ENCODE measurements around the gene CACNA1C. TPM values are rescaled to one million over a fixed set of nuclear protein-coding genes. Genes with fewer than 3 reads are reported as not detected.

Gene CACNA1C
- total RNA-seq, 1 experiment from 2014 or later, result 1.1 TPM

DNA sequence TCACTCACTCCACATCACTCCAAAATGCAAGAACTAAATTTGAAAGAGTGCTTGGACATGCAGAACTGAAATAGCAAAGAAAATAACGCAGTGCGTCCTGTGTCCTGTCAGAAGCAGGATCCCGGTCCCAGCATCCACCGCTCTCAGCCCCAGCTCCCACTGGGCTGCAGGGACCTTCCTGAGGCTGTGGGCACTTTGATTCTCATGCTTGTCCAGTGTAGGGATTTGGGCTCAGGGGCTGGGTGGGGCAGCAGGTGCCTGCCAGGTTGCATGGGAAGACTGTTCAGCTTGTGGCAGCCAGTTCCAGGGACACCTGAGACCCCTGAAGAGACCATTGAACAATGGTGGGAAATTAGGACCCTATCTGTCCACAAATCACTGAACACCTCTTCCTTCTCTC lies 602.0 kb downstream of the CACNA1C start:
- TF ChIP-seq, protein P1, sequence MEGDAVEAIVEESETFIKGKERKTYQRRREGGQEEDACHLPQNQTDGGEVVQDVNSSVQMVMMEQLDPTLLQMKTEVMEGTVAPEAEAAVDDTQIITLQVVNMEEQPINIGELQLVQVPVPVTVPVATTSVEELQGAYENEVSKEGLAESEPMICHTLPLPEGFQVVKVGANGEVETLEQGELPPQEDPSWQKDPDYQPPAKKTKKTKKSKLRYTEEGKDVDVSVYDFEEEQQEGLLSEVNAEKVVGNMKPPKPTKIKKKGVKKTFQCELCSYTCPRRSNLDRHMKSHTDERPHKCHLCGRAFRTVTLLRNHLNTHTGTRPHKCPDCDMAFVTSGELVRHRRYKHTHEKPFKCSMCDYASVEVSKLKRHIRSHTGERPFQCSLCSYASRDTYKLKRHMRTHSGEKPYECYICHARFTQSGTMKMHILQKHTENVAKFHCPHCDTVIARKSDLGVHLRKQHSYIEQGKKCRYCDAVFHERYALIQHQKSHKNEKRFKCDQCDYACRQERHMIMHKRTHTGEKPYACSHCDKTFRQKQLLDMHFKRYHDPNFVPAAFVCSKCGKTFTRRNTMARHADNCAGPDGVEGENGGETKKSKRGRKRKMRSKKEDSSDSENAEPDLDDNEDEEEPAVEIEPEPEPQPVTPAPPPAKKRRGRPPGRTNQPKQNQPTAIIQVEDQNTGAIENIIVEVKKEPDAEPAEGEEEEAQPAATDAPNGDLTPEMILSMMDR (conservative IDR thresholded peaks at IDR 0.05), result no peak
- Histone ChIP-seq H2BK5ac (ENCODE audit: insufficient read length, low read length) (no peak overlapping the region), H2BK120ac (ENCODE audit: low read depth, low read length, poor library complexity, severe bottlenecking) (no peak overlapping the region), H3K18ac (ENCODE audit: insufficient read length, low read depth, low read length) (no peak overlapping the region), H2BK12ac (ENCODE audit: insufficient read length, low read depth, low read length) (no peak overlapping the region), H3K9me3 (ENCODE audit: control insufficient read depth, low read depth, low read length) (no peaks in the 10 kb centered on the region), H3K4me2 (ENCODE audit: insufficient read depth, insufficient read length, low read length) (no peak overlapping the region), H3K27ac (ENCODE audit: insufficient read length, low read depth, low read length) (no peak overlapping the region), H3K23me2 (ENCODE audit: insufficient read length, low read depth, low read length, poor library complexity, severe bottlenecking) (no peaks in the 10 kb centered on the region), H3K4me1 (ENCODE audit: insufficient read depth, low read length) (no peaks in the 10 kb centered on the region), H4K20me1 (ENCODE audit: control insufficient read depth, insufficient read depth, insufficient read length) (no peaks in the 10 kb centered on the region), H2AK5ac (ENCODE audit: insufficient read length, low read length) (no peak overlapping the region), H3K23ac (ENCODE audit: insufficient read length, low read depth, low read length) (no peak overlapping the region), H2BK15ac (ENCODE audit: low read depth, low read length) (no peak overlapping the region), H3K56ac (ENCODE audit: insufficient read length, low read depth, low read length) (no peak overlapping the region), H3K79me2 (ENCODE audit: insufficient read depth, low read length) (no peaks in the 10 kb centered on the region), H2BK20ac (ENCODE audit: low read depth, low read length, poor library complexity, severe bottlenecking) (no peak overlapping the region), H3K27me3 (ENCODE audit: insufficient read depth, low read length) (no peaks in the 10 kb centered on the region), H4K5ac (ENCODE audit: insufficient read length, low read depth, low read length) (no peak overlapping the region), H3K4ac (ENCODE audit: low read depth, low read length) (no peak overlapping the region), H4K91ac (ENCODE audit: insufficient read length, low read depth, low read length) (no peak overlapping the region), H3K9ac (ENCODE audit: extremely low read depth, insufficient read length, low read length) (no peak overlapping the region), H2AFZ (ENCODE audit: low read length) (no peak overlapping the region), H4K8ac (replicated peaks; ENCODE audit: insufficient read length, low read depth, low read length) (no peak overlapping the region), H3T11ph (ENCODE audit: low read length) (no peak overlapping the region), H3K79me1 (ENCODE audit: insufficient read depth, low read depth, low read length, poor library complexity, severe bottlenecking) (no peaks in the 10 kb centered on the region), H3K14ac (ENCODE audit: insufficient read depth, low read length) (no peak overlapping the region)
- Mint-ChIP-seq H3K4me1 (peaks cover 5 to 10% of the 10 kb centered on the region in 2 experiments; a peak in 3 of 4 replicates), H3K9me3 (no peaks in the 10 kb centered on the region), H3K36me3 (ENCODE audit: insufficient read depth in 1 of 3, low read depth in 3 of 3) (no peaks in the 10 kb centered on the region), H3K27ac (no peak overlapping the region; a peak in 1 of 7 replicates), H3K4me3 (no peak overlapping the region), H3K27me3 (ENCODE audit: low read depth) (no peaks in the 10 kb centered on the region; the same call in none of the 2 replicates)
- WGBS (ENCODE audit: extremely low coverage, insufficient read length, low lambda C conversion rate), result no CpG with 5 or more reads among the region's 4 CpGs
- no peak for DNase-seq

Measured in H9 (cell line).